ENCODE measurements around the gene HRCT1. TPM values are rescaled to one million over a fixed set of nuclear protein-coding genes. Genes with fewer than 3 reads are reported as not detected.

HRCT1 gene
- total RNA-seq, 8 experiments from 2014 or later: 0.27 to 1.8 (median 1.0) TPM; not detected in 1

Other genes starting within 250 kb of the HRCT1 start
- over 10,000 TPM; 12,611 to 65,418 (median 21,607) TPM for gene RMRP, start 248.2 kb upstream of the HRCT1 start, total RNA-seq
- gene CCDC107, start 247.9 kb upstream of the HRCT1 start, total RNA-seq: 10 to 100 TPM in 5 of 8 experiments, 1 to 10 TPM in 3; 4.3 to 26.4 (median 18.8) TPM
- gene ARHGEF39, start 241.0 kb upstream of the HRCT1 start, total RNA-seq: 1 to 10 TPM in 6 of 8 experiments, under 1 TPM in 2; 0.41 to 7.2 (median 3.0) TPM
- 1 to 10 TPM in 1 of 8 experiments, under 1 TPM in 2, not detected in 5; 0.60 to 1.8 (median 0.87) TPM for gene CA9, start 232.3 kb upstream of the HRCT1 start, total RNA-seq
- 100 to 1,000 TPM in 2 of 8 experiments, 10 to 100 TPM in 3, 1 to 10 TPM in 3; 6.1 to 470 (median 68.3) TPM for gene TPM2, start 216.3 kb upstream of the HRCT1 start, total RNA-seq
- 100 to 1,000 TPM in 1 of 8 experiments, 10 to 100 TPM in 6, 1 to 10 TPM in 1; 6.9 to 138 (median 44.6) TPM for gene TLN1, start 174.0 kb upstream of the HRCT1 start, total RNA-seq
- 10 to 100 TPM; 24.7 to 77.7 (median 56.2) TPM for gene CREB3, start 173.5 kb upstream of the HRCT1 start, total RNA-seq
- gene GBA2, start 157.0 kb upstream of the HRCT1 start, total RNA-seq: 100 to 1,000 TPM in 1 of 8 experiments, 10 to 100 TPM in 7; 24.5 to 128 (median 53.7) TPM
- 10 to 100 TPM; 11.0 to 31.0 (median 14.4) TPM for gene RGP1, start 156.9 kb upstream of the HRCT1 start, total RNA-seq
- gene MSMP, start 151.9 kb upstream of the HRCT1 start, total RNA-seq: not detected
- 10 to 100 TPM in 5 of 8 experiments, 1 to 10 TPM in 3; 5.5 to 37.8 (median 14.6) TPM for gene NPR2, start 114.6 kb upstream of the HRCT1 start, total RNA-seq
- gene SPAG8, start 93.9 kb upstream of the HRCT1 start, total RNA-seq: 10 to 100 TPM in 1 of 8 experiments, 1 to 10 TPM in 6, under 1 TPM in 1; 0.31 to 21.9 (median 2.4) TPM
- gene HINT2, start 91.2 kb upstream of the HRCT1 start, total RNA-seq: 10 to 100 TPM; 30.5 to 62.8 (median 42.9) TPM
- gene FAM221B, start 77.5 kb upstream of the HRCT1 start, total RNA-seq: under 1 TPM; 0.07 to 0.76 (median 0.25) TPM
- gene TMEM8B, start 77.0 kb upstream of the HRCT1 start, total RNA-seq: 10 to 100 TPM in 5 of 8 experiments, 1 to 10 TPM in 3; 2.4 to 17.0 (median 13.2) TPM
- gene OR13J1, start 35.8 kb upstream of the HRCT1 start, total RNA-seq: under 1 TPM in 4 of 8 experiments, not detected in 4; 0.27 to 0.97 (median 0.40) TPM
- under 1 TPM in 5 of 8 experiments, not detected in 3; 0.11 to 0.91 (median 0.25) TPM for gene SPAAR, start 3.3 kb downstream of the HRCT1 start, total RNA-seq
- gene OR2S2, start 52.0 kb downstream of the HRCT1 start, total RNA-seq: 1 to 10 TPM in 1 of 8 experiments, under 1 TPM in 4, not detected in 3; 0.31 to 3.5 (median 0.40) TPM
- gene RECK, start 130.7 kb downstream of the HRCT1 start, total RNA-seq: 10 to 100 TPM in 4 of 8 experiments, 1 to 10 TPM in 4; 3.9 to 42.2 (median 8.0) TPM
- 10 to 100 TPM in 1 of 8 experiments, 1 to 10 TPM in 7; 1.4 to 58.5 (median 4.3) TPM for gene GLIPR2, start 230.5 kb downstream of the HRCT1 start, total RNA-seq